Keratinocyte (primary cell): ENCODE measurements around the gene EPS8L2. TPM values are rescaled to one million over a fixed set of nuclear protein-coding genes. Genes with fewer than 3 reads are reported as not detected.

ENCODE experiments used
- DNase-seq: peaks from one replicate; pipeline ENCODE4 v3.0.0-alpha.2; 2011; ENCODE audit warnings: low read depth, missing footprints, low spot score
- FAIRE-seq: peaks from 2 replicates; lab custom pipeline; 2011; peaks lifted over from hg19 to GRCh38; lab: Jason Lieb, UNC
- H2AFZ ChIP-seq: 2 replicates; pipeline ENCODE4 v1.6.0; 2012; ENCODE audit warnings: low read length, control low read depth, inconsistent platforms; ENCODE audit not compliant: control insufficient read depth
- H3K27ac ChIP-seq: 2 replicates; pipeline ENCODE4 v1.5.1; 2011; ENCODE audit warnings: low read length; ENCODE audit not compliant: control insufficient read depth, insufficient read depth
- H3K27me3 ChIP-seq: 3 replicates; pipeline ENCODE4 v1.6.0; 2011; ENCODE audit warnings: low read length; ENCODE audit not compliant: control insufficient read depth, insufficient read depth; ENCODE audit errors: extremely low read depth
- H3K36me3 ChIP-seq, 2 experiments: 2 replicates in 1 of 2; 3 replicates in 1 of 2; pipeline ENCODE4 v1.5.1; 2011; ENCODE audit warnings: low read length in 2 of 2, mild to moderate bottlenecking in 1 of 2; ENCODE audit not compliant: control insufficient read depth in 2 of 2, insufficient read depth in 2 of 2; ENCODE audit errors: extremely low read depth in 1 of 2
- H3K4me1 ChIP-seq: 3 replicates; pipeline ENCODE4 v1.5.1; 2011; ENCODE audit warnings: low read length; ENCODE audit not compliant: control insufficient read depth, insufficient read depth; ENCODE audit errors: extremely low read depth
- H3K4me2 ChIP-seq: 3 replicates; pipeline ENCODE4 v1.6.0; 2011; ENCODE audit warnings: low read depth, low read length; ENCODE audit not compliant: control insufficient read depth, insufficient read depth; ENCODE audit errors: extremely low read depth
- H3K4me3 ChIP-seq, 3 experiments: fragments of 200-600 bp in 1 of 3; sonication (generic) in 1 of 3; 2 replicates in 2 of 3; 3 replicates in 1 of 3; pipeline ENCODE4 v1.5.1; 2011 to 2016; ENCODE audit warnings: low read length in 3 of 3, mild to moderate bottlenecking in 3 of 3, control low read depth in 2 of 3, inconsistent platforms in 1 of 3, low read depth in 1 of 3, mixed read lengths in 1 of 3, mixed run types in 1 of 3, moderate library complexity in 1 of 3; ENCODE audit not compliant: control insufficient read depth in 2 of 3, insufficient read depth in 2 of 3; ENCODE audit errors: extremely low read depth in 1 of 3
- H3K79me2 ChIP-seq: 2 replicates; pipeline ENCODE4 v1.6.0; 2012; ENCODE audit warnings: low read length; ENCODE audit not compliant: control insufficient read depth, insufficient read depth
- H3K9ac ChIP-seq: 3 replicates; pipeline ENCODE4 v1.6.0; 2011; ENCODE audit warnings: low read length; ENCODE audit not compliant: control insufficient read depth, insufficient read depth; ENCODE audit errors: extremely low read depth
- H3K9me1 ChIP-seq: 3 replicates; pipeline ENCODE4 v1.6.0; 2011; ENCODE audit warnings: low read length; ENCODE audit not compliant: control insufficient read depth, insufficient read depth; ENCODE audit errors: extremely low read depth
- H3K9me3 ChIP-seq: 2 replicates; pipeline ENCODE4 v1.5.1; 2012; ENCODE audit warnings: low read depth, low read length; ENCODE audit not compliant: control insufficient read depth
- H4K20me1 ChIP-seq: 3 replicates; pipeline ENCODE4 v1.6.0; 2011; ENCODE audit warnings: low read length; ENCODE audit not compliant: control insufficient read depth, insufficient read depth; ENCODE audit errors: extremely low read depth
- CTCF ChIP-seq, 3 experiments: IDR thresholded peaks in 1 of 3; conservative IDR thresholded peaks in 1 of 3; optimal IDR thresholded peaks in 1 of 3; 2 replicates in 2 of 3; 3 replicates in 1 of 3; pipeline versions ENCODE3 to v1.5.1; 2011; ENCODE audit warnings: low read length in 3 of 3, mild to moderate bottlenecking in 3 of 3, moderate library complexity in 2 of 3, control low read depth in 1 of 3, inconsistent platforms in 1 of 3; ENCODE audit not compliant: insufficient read depth in 2 of 3; ENCODE audit errors: extremely low read depth in 1 of 3
- EZH2 ChIP-seq: IDR thresholded peaks from one replicate; pipeline ENCODE4 v1.6.1; 2012; ENCODE audit warnings: inconsistent platforms, mild to moderate bottlenecking, low read length, moderate library complexity
- dilution Hi-C: fragments of 300-500 bp; cut with MboI; formaldehyde crosslinking; loops from one replicate; pipeline ENCODE4 v1.7.0; 2020; ENCODE audit warnings: low sequenced_read_pairs; ENCODE audit not compliant: extremely low pct_ligation_motif_present
- polyA plus RNA-seq, 5 experiments: library from polyadenylated mRNA; depleted of rRNA in 3 of 5; stranded (reverse) in 3 of 5; stranded (forward) in 1 of 5; unstranded in 1 of 5; fragments of >200 nt; gene quantifications; 1 replicate in 1 of 5; 2 replicates in 3 of 5; 3 replicates in 1 of 5; pipeline versions ENCODE4 v1.2.1 to v1.2.3, GENCODE V29; 2011 to 2012; ENCODE audit warnings: missing spikeins in 2 of 5, low read depth in 1 of 5, low replicate concordance in 1 of 5

EPS8L2 gene
- polyA plus RNA-seq, 1 donor (not counting 4 experiments of a cell fraction or from before 2014, with no cell fraction given) = 114 TPM

DNA sequence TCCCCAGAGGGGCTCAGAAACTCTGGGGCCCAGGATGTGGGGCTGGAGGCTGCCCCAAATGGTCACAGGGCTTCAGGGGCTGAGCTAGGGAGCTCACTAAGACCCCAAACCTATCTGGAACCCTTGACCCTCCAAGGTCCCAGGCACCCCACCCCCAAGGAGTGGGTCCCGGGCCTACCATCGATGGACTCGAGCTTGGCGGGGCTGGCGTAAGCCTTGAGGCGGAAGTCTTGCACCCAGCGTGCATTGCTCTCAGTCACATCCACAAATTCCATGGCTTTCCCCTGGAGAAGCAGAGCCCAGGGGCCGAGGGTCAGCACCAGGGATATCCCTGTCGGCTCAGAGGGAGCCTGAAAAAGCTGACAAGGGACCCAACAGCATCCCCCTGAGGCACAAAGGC lies 67.8 kb downstream of the EPS8L2 start:
- no peak for FAIRE-seq
- Histone ChIP-seq H3K27ac (no peak overlapping the region), H3K4me1 (peaks cover 18% of the 10 kb centered on the region)

DNA sequence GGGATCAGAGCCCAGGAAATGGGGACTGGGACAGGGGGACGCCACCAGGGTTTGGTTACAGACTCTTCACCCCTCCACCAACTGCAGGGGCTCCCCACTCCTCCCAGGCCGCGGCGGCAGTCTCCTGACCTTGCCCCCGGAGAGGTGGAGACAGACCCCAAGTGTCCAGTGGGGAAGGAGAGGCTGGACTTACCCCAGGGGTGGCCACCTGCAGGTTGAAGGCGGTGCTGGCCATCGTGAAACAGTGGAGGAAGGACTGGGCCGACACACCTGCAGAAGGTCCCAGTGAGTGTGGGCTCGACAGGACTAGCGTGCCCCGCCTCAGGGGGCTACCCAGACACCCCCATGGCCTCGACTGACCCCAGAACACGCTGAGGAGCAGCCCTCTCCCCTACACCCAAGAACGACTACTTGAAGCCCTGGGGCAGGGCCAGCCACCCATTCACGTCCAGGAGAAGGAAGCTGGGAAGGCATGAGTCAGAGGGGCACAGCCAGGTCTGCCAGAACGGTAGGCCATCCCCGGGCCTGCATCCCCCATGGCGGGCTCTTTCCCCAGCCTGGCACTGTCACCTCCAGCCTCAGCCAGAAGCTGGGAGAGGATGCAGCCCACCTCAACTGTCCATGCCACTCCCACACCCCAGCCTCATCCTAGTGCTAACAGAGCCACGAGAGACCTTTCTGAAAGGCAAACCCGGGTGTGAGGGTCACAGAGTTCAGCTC lies 69.0 kb downstream of the EPS8L2 start:
- DNase-seq (no peak), FAIRE-seq (peak; percentile 73)
- Histone ChIP-seq H2AFZ (no peak overlapping the region), H3K4me1 (peaks cover 19% of the 10 kb centered on the region), H3K27me3 (no peaks in the 10 kb centered on the region), H4K20me1 (peaks cover 15% of the 10 kb centered on the region), H3K9me1 (peaks cover 12% of the 10 kb centered on the region), H3K4me2 (peak overlapping the region; percentile 91), H3K4me3 (peak overlapping the region; percentile 57 to 91 (median 79)), H3K36me3 (peaks cover 37 to 40% of the 10 kb centered on the region in 2 experiments), H3K9me3 (no peaks in the 10 kb centered on the region), H3K9ac (peak overlapping the region; percentile 62), H3K79me2 (peaks cover 83% of the 10 kb centered on the region), H3K27ac (peak overlapping the region; percentile 26)
- TF ChIP-seq EZH2 (no peak), CTCF (optimal IDR thresholded peaks at IDR 0.05 in 1 of 3, IDR thresholded peaks at IDR 0.05 in 1 of 3, conservative IDR thresholded peaks at IDR 0.05 in 1 of 3; ENCODE audit: extremely low read depth in 1 of 3, insufficient read depth in 2 of 3, low read length in 3 of 3) (no peak)
- dilution Hi-C loops = no loop called here

More for the DNA sequence above, 67.8 kb downstream of the EPS8L2 start:
- H3K9me3 ChIP-seq = no peaks in the 10 kb centered on the region
- H3K4me3 ChIP-seq = no peak overlapping the region
- H3K36me3 ChIP-seq = peaks cover 39 to 40% of the 10 kb centered on the region in 2 experiments
- no peak for TF ChIP-seq EZH2
- no peak for TF ChIP-seq CTCF (optimal IDR thresholded peaks at IDR 0.05 in 1 of 3, IDR thresholded peaks at IDR 0.05 in 1 of 3, conservative IDR thresholded peaks at IDR 0.05 in 1 of 3; ENCODE audit: extremely low read depth in 1 of 3, insufficient read depth in 2 of 3, low read length in 3 of 3)
- peaks cover 78% of the 10 kb centered on the region for H3K79me2 ChIP-seq
- DNase-seq = no peak
- H3K27me3 ChIP-seq = no peaks in the 10 kb centered on the region
- H4K20me1 ChIP-seq = peaks cover 15% of the 10 kb centered on the region
- dilution Hi-C loops = no loop called here
- no peak overlapping the region for H2AFZ ChIP-seq
- H3K9me1 ChIP-seq = peaks cover 12% of the 10 kb centered on the region
- no peak overlapping the region for H3K4me2 ChIP-seq
- H3K9ac ChIP-seq = no peak overlapping the region
